Kidney (tissue), 14 donors: ENCODE data around the gene GRID1. TPM values are rescaled to one million over a fixed set of nuclear protein-coding genes. Genes with fewer than 3 reads are reported as not detected.

Source experiments
- DNase-seq, 5 donors: peaks; one replicate each; pipeline ENCODE4 v3.0.0-alpha.2; 2013 to 2020
- FAIRE-seq: peaks from 2 replicates; lab custom pipeline; 2012; peaks lifted over from hg19 to GRCh38; lab: Jason Lieb, UNC
- H3K27ac ChIP-seq, 2 donors: one replicate each; pipeline ENCODE4 v1.7.0; 2013; ENCODE audit warnings: low read depth in 2 of 2, low read length in 2 of 2, inconsistent platforms in 1 of 2
- H3K27me3 ChIP-seq: one replicate; pipeline ENCODE4 v1.7.1; 2013; ENCODE audit warnings: low read length, inconsistent platforms; ENCODE audit not compliant: control insufficient read depth, insufficient read depth
- H3K36me3 ChIP-seq, 3 donors: one replicate each; pipeline versions ENCODE4 v1.7.0 to v1.7.1; 2013; ENCODE audit warnings: low read length in 3 of 3, control low read depth in 1 of 3, inconsistent platforms in 1 of 3; ENCODE audit not compliant: insufficient read depth in 3 of 3, control insufficient read depth in 2 of 3
- H3K4me1 ChIP-seq, 3 donors: one replicate each; pipeline versions ENCODE4 v1.7.0 to v1.7.1; 2013; ENCODE audit warnings: low read length in 3 of 3, inconsistent platforms in 1 of 3, low read depth in 1 of 3; ENCODE audit not compliant: control insufficient read depth in 2 of 3, insufficient read depth in 2 of 3
- H3K4me3 ChIP-seq, 3 donors: one replicate each; pipeline versions ENCODE4 v1.7.0 to v1.8.1; 2013; ENCODE audit warnings: low read length in 3 of 3, control low read depth in 1 of 3, inconsistent platforms in 1 of 3
- H3K9ac ChIP-seq, 3 donors: one replicate each; pipeline versions ENCODE4 v1.7.0 to v1.7.1; 2013; ENCODE audit warnings: low read length in 3 of 3, control low read depth in 1 of 3, inconsistent platforms in 1 of 3
- H3K9me3 ChIP-seq, 3 donors: one replicate each; pipeline versions ENCODE4 v1.7.0 to v1.7.1; 2013; ENCODE audit warnings: low read length in 3 of 3, control low read depth in 1 of 3, inconsistent platforms in 1 of 3; ENCODE audit not compliant: control insufficient read depth in 2 of 3, insufficient read depth in 1 of 3
- intact Hi-C: fragments of 100-400 bp; cut with DNase I; formaldehyde crosslinking; loops from one replicate; pipeline ENCODE4 v1.11.1; 2022
- polyA plus RNA-seq: library from polyadenylated mRNA; stranded (reverse); fragments of 350-450 nt; fragmentation: Illumina TruSeq; extraction: RNeasy Lipid Tissue Mini Kit (QIAGEN cat#74804); gene quantifications from one replicate; pipeline ENCODE4 v1.2.3, GENCODE V29; 2014; ENCODE audit warnings: low read depth, low replicate concordance; ENCODE audit not compliant: insufficient read depth
- total RNA-seq: library from RNA; stranded (reverse); fragmentation: NEBNext Ultra II Directional; extraction: Animal tissue kit (Norgen Biotek cat#: 25700); gene quantifications from one replicate; pipeline ENCODE4 v1.2.1, GENCODE V29; 2021
- TF ChIP-seq, protein P1 (sequence below): IDR thresholded peaks from 3 replicates; pipeline ENCODE4 v1.5.1; 2012; ENCODE audit warnings: mild to moderate bottlenecking, moderate library complexity, borderline replicate concordance; ENCODE audit not compliant: insufficient read depth; ENCODE audit errors: extremely low read depth
- donor health status: control.
- donor health status: control.
- donor health status: control.
- donor health status: control.
- donor health status: control.
- donor health status: DM: yes; HTN: yes; CAD: no.
- donor health status: Normal renal cell carcinoma (clear cell type).

The GRID1 gene
- total and polyA plus RNA-seq, 2 donors from 2014 or later: 0.37 to 1.4 TPM

GRCh38 chr10:86102451-86102850 is 264.1 kb downstream of the GRID1 start:
- H3K36me3 ChIP-seq: no peaks in the 10 kb centered on the region
- H3K4me3 ChIP-seq: no peak overlapping the region
- DNase-seq (no peak), FAIRE-seq (no peak)
- intact Hi-C loops: no loop called here
- TF ChIP-seq, protein P1, sequence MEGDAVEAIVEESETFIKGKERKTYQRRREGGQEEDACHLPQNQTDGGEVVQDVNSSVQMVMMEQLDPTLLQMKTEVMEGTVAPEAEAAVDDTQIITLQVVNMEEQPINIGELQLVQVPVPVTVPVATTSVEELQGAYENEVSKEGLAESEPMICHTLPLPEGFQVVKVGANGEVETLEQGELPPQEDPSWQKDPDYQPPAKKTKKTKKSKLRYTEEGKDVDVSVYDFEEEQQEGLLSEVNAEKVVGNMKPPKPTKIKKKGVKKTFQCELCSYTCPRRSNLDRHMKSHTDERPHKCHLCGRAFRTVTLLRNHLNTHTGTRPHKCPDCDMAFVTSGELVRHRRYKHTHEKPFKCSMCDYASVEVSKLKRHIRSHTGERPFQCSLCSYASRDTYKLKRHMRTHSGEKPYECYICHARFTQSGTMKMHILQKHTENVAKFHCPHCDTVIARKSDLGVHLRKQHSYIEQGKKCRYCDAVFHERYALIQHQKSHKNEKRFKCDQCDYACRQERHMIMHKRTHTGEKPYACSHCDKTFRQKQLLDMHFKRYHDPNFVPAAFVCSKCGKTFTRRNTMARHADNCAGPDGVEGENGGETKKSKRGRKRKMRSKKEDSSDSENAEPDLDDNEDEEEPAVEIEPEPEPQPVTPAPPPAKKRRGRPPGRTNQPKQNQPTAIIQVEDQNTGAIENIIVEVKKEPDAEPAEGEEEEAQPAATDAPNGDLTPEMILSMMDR: no peak
- no peak overlapping the region for H3K27ac ChIP-seq
- H3K9ac ChIP-seq: no peak overlapping the region
- H3K4me1 ChIP-seq: no peaks in the 10 kb centered on the region
- H3K27me3 ChIP-seq: no peaks in the 10 kb centered on the region
- no peaks in the 10 kb centered on the region for H3K9me3 ChIP-seq

GRCh38 chr10:86102031-86102430 is 264.6 kb downstream of the GRID1 start:
- no peaks in the 10 kb centered on the region for H3K27me3 ChIP-seq
- no peak overlapping the region for H3K4me3 ChIP-seq
- TF ChIP-seq, protein P1: no peak
- no peaks in the 10 kb centered on the region for H3K9me3 ChIP-seq
- no peaks in the 10 kb centered on the region for H3K36me3 ChIP-seq
- FAIRE-seq: no peak
- DNase-seq: no peak
- H3K9ac ChIP-seq: no peak overlapping the region
- no peak overlapping the region for H3K27ac ChIP-seq
- intact Hi-C loops: no loop called here
- no peaks in the 10 kb centered on the region for H3K4me1 ChIP-seq

DNA sequence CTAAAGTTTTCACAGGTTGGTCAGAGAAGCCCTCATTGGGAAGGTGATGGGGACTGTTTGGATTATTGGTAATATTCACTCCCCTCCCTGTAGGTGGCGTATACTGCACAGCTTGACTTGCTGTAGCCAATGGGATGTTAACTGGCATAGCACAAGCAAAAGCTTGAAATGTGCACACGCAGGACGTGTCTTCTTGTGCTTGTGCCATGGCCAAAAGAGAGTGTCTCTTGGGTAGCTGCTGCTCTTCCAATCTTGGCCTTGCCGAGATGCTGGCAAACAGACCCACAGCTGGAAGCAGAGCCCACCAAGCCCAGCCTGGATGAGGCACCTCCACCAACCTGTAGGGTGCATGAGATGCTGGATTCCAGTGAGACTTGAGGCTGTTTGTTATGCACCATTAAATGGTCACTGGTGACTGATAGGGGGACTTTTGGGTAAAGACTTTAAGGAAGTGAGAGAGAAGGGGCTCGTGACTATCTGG is 266.0 kb downstream of the GRID1 start:
- no peak for FAIRE-seq
- H3K27me3 ChIP-seq: no peaks in the 10 kb centered on the region
- intact Hi-C loops: no loop called here
- DNase-seq: peak in 1 of 5 donors; percentile 20
- H3K36me3 ChIP-seq: no peaks in the 10 kb centered on the region
- no peak overlapping the region for H3K27ac ChIP-seq
- H3K4me1 ChIP-seq: no peaks in the 10 kb centered on the region
- no peak overlapping the region for H3K4me3 ChIP-seq
- H3K9me3 ChIP-seq: no peaks in the 10 kb centered on the region
- TF ChIP-seq, protein P1: peak; percentile 53
- no peak overlapping the region for H3K9ac ChIP-seq
